WTC11 (cell line): ENCODE results near the gene HACD2. TPM values are rescaled to one million over a fixed set of nuclear protein-coding genes. Genes with fewer than 3 reads are reported as not detected.

Experiments
- ATAC-seq: fragments of 200-7000 bp; cut with Tn5 transposase; 2 replicates; pipeline ENCODE4 v1.10.0; 2021; ENCODE audit warnings: mild to moderate bottlenecking, moderate library complexity
- CTCF ChIA-PET: fragments of 300-600 bp; sonication (Branson Sonifier 250); formaldehyde crosslinking; loops from one replicate; lab custom pipeline; 2021; ENCODE audit warnings: antibody characterized with exemption; lab: Charles Lee
- POLR2A ChIA-PET: fragments of 350-600 bp; sonication (Branson Sonifier 250); formaldehyde crosslinking; loops from one replicate; lab custom pipeline; 2021; ENCODE audit warnings: antibody characterized with exemption; lab: Charles Lee
- DNase-seq: peaks from one replicate; pipeline ENCODE4 v3.0.0; 2021; ENCODE audit warnings: low spot score
- H3K27ac Mint-ChIP-seq: 2 replicates; pipeline ENCODE4 v1.8.0; 2021; ENCODE audit warnings: mixed read lengths
- H3K27me3 Mint-ChIP-seq: 2 replicates; pipeline ENCODE4 v1.8.0; 2021; ENCODE audit warnings: low read depth, mild to moderate bottlenecking, moderate library complexity, mixed read lengths
- H3K36me3 Mint-ChIP-seq: 2 replicates; pipeline ENCODE4 v1.8.0; 2021; ENCODE audit warnings: mixed read lengths
- H3K4me1 Mint-ChIP-seq: 2 replicates; pipeline ENCODE4 v1.8.0; 2022; ENCODE audit warnings: mixed read lengths
- H3K4me3 Mint-ChIP-seq: 2 replicates; pipeline ENCODE4 v1.8.0; 2021; ENCODE audit warnings: mild to moderate bottlenecking, moderate library complexity, mixed read lengths
- H3K9me3 Mint-ChIP-seq: 2 replicates; pipeline ENCODE4 v1.8.0; 2021; ENCODE audit warnings: mixed read lengths
- ATF3 ChIP-seq: sonication (generic); formaldehyde crosslinking; conservative IDR thresholded peaks from 2 replicates; pipeline ENCODE4 v1.8.1; 2022; ENCODE audit warnings: mild to moderate bottlenecking, missing genetic modification reagents
- CTCF ChIP-seq: fragments of 200-600 bp; IDR thresholded peaks from 2 replicates; pipeline ENCODE4 v1.8.0; 2022; ENCODE audit warnings: antibody characterized with exemption
- FOXJ3 ChIP-seq: sonication (generic); formaldehyde crosslinking; IDR thresholded peaks from 2 replicates; pipeline ENCODE4 v1.9.0; 2021; ENCODE audit warnings: missing genetic modification reagents, mild to moderate bottlenecking, borderline replicate concordance
- FOXK1 ChIP-seq: sonication (generic); formaldehyde crosslinking; IDR thresholded peaks from 2 replicates; pipeline ENCODE4 v1.8.0; 2022; ENCODE audit warnings: mild to moderate bottlenecking, moderate library complexity, missing genetic modification reagents
- HMGA2 ChIP-seq: fragments of 250-450 bp; sonication (Bioruptor Pico); IDR thresholded peaks from 2 replicates; pipeline ENCODE4 v1.4.0; 2021; ENCODE audit warnings: mild to moderate bottlenecking, moderate library complexity
- IRF2 ChIP-seq: sonication (generic); formaldehyde crosslinking; IDR thresholded peaks from 2 replicates; pipeline ENCODE4 v1.8.0; 2022; ENCODE audit warnings: low read depth, missing genetic modification reagents, borderline replicate concordance
- SMAD4 ChIP-seq: sonication (generic); formaldehyde crosslinking; IDR thresholded peaks from 2 replicates; pipeline ENCODE4 v1.8.0; 2022; ENCODE audit warnings: mild to moderate bottlenecking, missing genetic modification reagents
- SOX15 ChIP-seq: fragments of 250-450 bp; sonication (Bioruptor Pico); IDR thresholded peaks from 2 replicates; pipeline ENCODE4 v1.9.0; 2021; ENCODE audit warnings: mild to moderate bottlenecking
- TCF7 ChIP-seq: sonication (generic); formaldehyde crosslinking; IDR thresholded peaks from 2 replicates; pipeline ENCODE4 v1.8.0; 2022; ENCODE audit warnings: mild to moderate bottlenecking, low read depth, missing genetic modification reagents, moderate library complexity
- ZBTB43 ChIP-seq: sonication (generic); formaldehyde crosslinking; IDR thresholded peaks from 2 replicates; pipeline ENCODE4 v1.8.1; 2023; ENCODE audit warnings: mild to moderate bottlenecking, missing genetic modification reagents
- ZMAT4 ChIP-seq: fragments of 250-450 bp; sonication (Bioruptor Pico); IDR thresholded peaks from 2 replicates; pipeline ENCODE4 v1.9.0; 2021; ENCODE audit warnings: mild to moderate bottlenecking
- ZNF219 ChIP-seq: sonication (generic); formaldehyde crosslinking; IDR thresholded peaks from 2 replicates; pipeline ENCODE4 v1.8.0; 2023; ENCODE audit warnings: missing genetic modification reagents, mild to moderate bottlenecking, borderline replicate concordance
- ZNF263 ChIP-seq: sonication (generic); formaldehyde crosslinking; IDR thresholded peaks from 2 replicates; pipeline ENCODE4 v1.8.1; 2022; ENCODE audit warnings: low read depth, mild to moderate bottlenecking, moderate library complexity, missing genetic modification reagents
- ZNF281 ChIP-seq: sonication (generic); formaldehyde crosslinking; IDR thresholded peaks from 2 replicates; pipeline ENCODE4 v1.8.0; 2023; ENCODE audit warnings: mild to moderate bottlenecking, missing genetic modification reagents
- ZNF512 ChIP-seq: sonication (generic); formaldehyde crosslinking; IDR thresholded peaks from 2 replicates; pipeline ENCODE4 v1.8.1; 2022; ENCODE audit warnings: missing genetic modification reagents, borderline replicate concordance
- total RNA-seq: library from RNA; stranded (reverse); gene quantifications from 3 replicates; pipeline ENCODE4 v1.2.3, GENCODE V29; 2021
- TF ChIP-seq, protein P1 (sequence below): sonication (generic); formaldehyde crosslinking; IDR thresholded peaks from 2 replicates; pipeline ENCODE4 v1.8.1; 2023; ENCODE audit warnings: mild to moderate bottlenecking, missing genetic modification reagents
- TF ChIP-seq, protein P2 (sequence below): sonication (generic); formaldehyde crosslinking; IDR thresholded peaks from 2 replicates; pipeline ENCODE4 v1.8.1; 2023; ENCODE audit warnings: mild to moderate bottlenecking, missing genetic modification reagents, moderate library complexity
- TF ChIP-seq, protein P3 (sequence below): sonication (generic); formaldehyde crosslinking; IDR thresholded peaks from 2 replicates; pipeline ENCODE4 v1.8.1; 2022; ENCODE audit warnings: mild to moderate bottlenecking, missing genetic modification reagents, moderate library complexity, borderline replicate concordance
- TF ChIP-seq, protein P4 (sequence below): sonication (generic); formaldehyde crosslinking; IDR thresholded peaks from 2 replicates; pipeline ENCODE4 v1.8.1; 2023; ENCODE audit warnings: mild to moderate bottlenecking, moderate library complexity, missing genetic modification reagents

HACD2 gene
- total RNA-seq, 1 experiment from 2014 or later, result 26.1 TPM

DNA sequence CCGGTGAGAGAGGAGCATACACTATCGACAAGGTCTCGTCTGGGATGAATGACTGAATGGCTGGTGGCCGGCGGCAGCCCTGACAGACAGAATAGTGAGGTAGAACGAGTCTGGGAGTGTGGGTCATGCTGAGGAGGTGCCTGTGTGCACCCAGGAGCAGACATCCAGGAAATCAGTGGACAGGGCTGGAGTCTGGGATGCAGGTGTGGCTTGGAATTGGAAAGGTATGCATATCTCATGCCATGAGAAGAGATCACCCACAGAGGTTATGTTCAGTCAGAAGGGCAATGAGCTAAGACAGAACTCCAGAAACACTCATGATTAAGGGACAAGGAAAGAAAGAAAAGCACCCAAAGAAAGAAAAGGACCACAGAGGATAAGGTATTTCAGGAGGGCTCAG is 20.8 kb downstream of the HACD2 start (continued):
- TF ChIP-seq, protein P1, sequence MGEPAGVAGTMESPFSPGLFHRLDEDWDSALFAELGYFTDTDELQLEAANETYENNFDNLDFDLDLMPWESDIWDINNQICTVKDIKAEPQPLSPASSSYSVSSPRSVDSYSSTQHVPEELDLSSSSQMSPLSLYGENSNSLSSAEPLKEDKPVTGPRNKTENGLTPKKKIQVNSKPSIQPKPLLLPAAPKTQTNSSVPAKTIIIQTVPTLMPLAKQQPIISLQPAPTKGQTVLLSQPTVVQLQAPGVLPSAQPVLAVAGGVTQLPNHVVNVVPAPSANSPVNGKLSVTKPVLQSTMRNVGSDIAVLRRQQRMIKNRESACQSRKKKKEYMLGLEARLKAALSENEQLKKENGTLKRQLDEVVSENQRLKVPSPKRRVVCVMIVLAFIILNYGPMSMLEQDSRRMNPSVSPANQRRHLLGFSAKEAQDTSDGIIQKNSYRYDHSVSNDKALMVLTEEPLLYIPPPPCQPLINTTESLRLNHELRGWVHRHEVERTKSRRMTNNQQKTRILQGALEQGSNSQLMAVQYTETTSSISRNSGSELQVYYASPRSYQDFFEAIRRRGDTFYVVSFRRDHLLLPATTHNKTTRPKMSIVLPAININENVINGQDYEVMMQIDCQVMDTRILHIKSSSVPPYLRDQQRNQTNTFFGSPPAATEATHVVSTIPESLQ (CRISPR knock-in tag), result no peak
- TF ChIP-seq ATF3 (CRISPR knock-in tag) (no peak), FOXJ3 (CRISPR knock-in tag) (no peak), FOXK1 (CRISPR knock-in tag) (no peak)

- H3K36me3 Mint-ChIP-seq, result peaks cover 13% of the 10 kb centered on the region
- H3K4me1 Mint-ChIP-seq, result peaks cover 3% of the 10 kb centered on the region
- H3K9me3 Mint-ChIP-seq, result peaks cover under 1% of the 10 kb centered on the region; the same call in 1 of the 2 replicates
- CTCF ChIA-PET, result interaction anchor here (1.4 kb wide), 1 partner anchor 9 kb away, joined by 3 read pairs; no protein-coding TSS in a partner anchor
- POLR2A ChIA-PET, result no interaction called here
- DNase-seq, result no peak
- no peak overlapping the region for H3K27ac Mint-ChIP-seq
- no peak for ATAC-seq
- no peaks in the 10 kb centered on the region for H3K27me3 Mint-ChIP-seq
- TF ChIP-seq FOXK1 (CRISPR knock-in tag) (no peak), ZNF263 (CRISPR knock-in tag) (no peak), ZNF219 (CRISPR knock-in tag) (no peak), IRF2 (CRISPR knock-in tag) (no peak), HMGA2 (CRISPR knock-in tag) (no peak), SMAD4 (no peak), ZBTB43 (no peak), SOX15 (no peak)
- TF ChIP-seq, protein P2, sequence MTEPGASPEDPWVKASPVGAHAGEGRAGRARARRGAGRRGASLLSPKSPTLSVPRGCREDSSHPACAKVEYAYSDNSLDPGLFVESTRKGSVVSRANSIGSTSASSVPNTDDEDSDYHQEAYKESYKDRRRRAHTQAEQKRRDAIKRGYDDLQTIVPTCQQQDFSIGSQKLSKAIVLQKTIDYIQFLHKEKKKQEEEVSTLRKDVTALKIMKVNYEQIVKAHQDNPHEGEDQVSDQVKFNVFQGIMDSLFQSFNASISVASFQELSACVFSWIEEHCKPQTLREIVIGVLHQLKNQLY (CRISPR knock-in tag), result no peak
- TF ChIP-seq, protein P3, sequence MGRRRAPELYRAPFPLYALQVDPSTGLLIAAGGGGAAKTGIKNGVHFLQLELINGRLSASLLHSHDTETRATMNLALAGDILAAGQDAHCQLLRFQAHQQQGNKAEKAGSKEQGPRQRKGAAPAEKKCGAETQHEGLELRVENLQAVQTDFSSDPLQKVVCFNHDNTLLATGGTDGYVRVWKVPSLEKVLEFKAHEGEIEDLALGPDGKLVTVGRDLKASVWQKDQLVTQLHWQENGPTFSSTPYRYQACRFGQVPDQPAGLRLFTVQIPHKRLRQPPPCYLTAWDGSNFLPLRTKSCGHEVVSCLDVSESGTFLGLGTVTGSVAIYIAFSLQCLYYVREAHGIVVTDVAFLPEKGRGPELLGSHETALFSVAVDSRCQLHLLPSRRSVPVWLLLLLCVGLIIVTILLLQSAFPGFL (CRISPR knock-in tag), result no peak
- TF ChIP-seq, protein P4, sequence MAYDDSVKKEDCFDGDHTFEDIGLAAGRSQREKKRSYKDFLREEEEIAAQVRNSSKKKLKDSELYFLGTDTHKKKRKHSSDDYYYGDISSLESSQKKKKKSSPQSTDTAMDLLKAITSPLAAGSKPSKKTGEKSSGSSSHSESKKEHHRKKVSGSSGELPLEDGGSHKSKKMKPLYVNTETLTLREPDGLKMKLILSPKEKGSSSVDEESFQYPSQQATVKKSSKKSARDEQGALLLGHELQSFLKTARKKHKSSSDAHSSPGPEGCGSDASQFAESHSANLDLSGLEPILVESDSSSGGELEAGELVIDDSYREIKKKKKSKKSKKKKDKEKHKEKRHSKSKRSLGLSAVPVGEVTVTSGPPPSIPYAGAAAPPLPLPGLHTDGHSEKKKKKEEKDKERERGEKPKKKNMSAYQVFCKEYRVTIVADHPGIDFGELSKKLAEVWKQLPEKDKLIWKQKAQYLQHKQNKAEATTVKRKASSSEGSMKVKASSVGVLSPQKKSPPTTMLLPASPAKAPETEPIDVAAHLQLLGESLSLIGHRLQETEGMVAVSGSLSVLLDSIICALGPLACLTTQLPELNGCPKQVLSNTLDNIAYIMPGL (CRISPR knock-in tag), result no peak
- no peak overlapping the region for H3K4me3 Mint-ChIP-seq
Measured at GRCh38 chr3:123562547-123562946, 22.3 kb downstream of the HACD2 start.

DNA sequence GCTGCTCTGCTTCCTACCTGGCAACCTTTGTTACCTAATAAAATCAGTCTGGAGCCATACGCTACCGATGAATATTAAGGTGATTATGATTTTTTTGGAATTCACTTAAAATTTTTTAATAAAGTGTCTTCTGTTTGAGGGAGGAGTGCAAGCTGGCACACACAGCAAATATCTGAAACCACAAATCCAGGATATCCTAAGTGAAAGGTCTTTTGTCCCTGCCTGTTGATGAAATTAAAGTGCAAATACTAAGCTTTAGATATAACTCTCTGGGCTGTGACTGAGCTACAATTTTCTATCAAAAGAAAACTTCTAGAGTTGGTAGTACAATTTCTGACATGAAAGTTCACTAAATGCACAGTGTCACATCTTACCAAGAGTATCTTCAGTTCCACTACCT is 23.7 kb downstream of the HACD2 start:
- H3K4me3 Mint-ChIP-seq, result no peak overlapping the region
- peaks cover 3% of the 10 kb centered on the region for H3K4me1 Mint-ChIP-seq
- ChIA-PET CTCF (interaction anchor here (1.3 to 1.8 kb wide), 3 partner anchors 16 to 81 kb away, joined by 3 to 4 read pairs (median 3); no protein-coding TSS in a partner anchor), POLR2A (no interaction called here)
- no peak for ATAC-seq
- peaks cover 14% of the 10 kb centered on the region for H3K9me3 Mint-ChIP-seq
- H3K27me3 Mint-ChIP-seq, result no peaks in the 10 kb centered on the region
- no peak overlapping the region for H3K27ac Mint-ChIP-seq
- DNase-seq, result no peak
- H3K36me3 Mint-ChIP-seq, result peaks cover 20% of the 10 kb centered on the region
- TF ChIP-seq TCF7 (CRISPR knock-in tag), result no peak
- no peak for TF ChIP-seq ZNF219 (CRISPR knock-in tag)
- TF ChIP-seq CTCF, result no peak
- TF ChIP-seq ZNF512 (CRISPR knock-in tag), result no peak
- TF ChIP-seq ZNF281 (CRISPR knock-in tag), result no peak
- TF ChIP-seq ZMAT4, result no peak
